Osteocyte (in vitro differentiated cells): ENCODE data around the gene PXT1. TPM values are rescaled to one million over a fixed set of nuclear protein-coding genes. Genes with fewer than 3 reads are reported as not detected.

Experiments
- DNase-seq: peaks from one replicate; pipeline ENCODE4 v3.0.0; 2021; ENCODE audit warnings: mixed read lengths; ENCODE audit not compliant: unreplicated experiment; ENCODE audit errors: extremely low spot score
- H3K27ac Mint-ChIP-seq: one replicate; pipeline ENCODE4 v1.8.0; 2021; ENCODE audit warnings: mild to moderate bottlenecking, mixed read lengths; ENCODE audit not compliant: unreplicated experiment
- H3K27me3 Mint-ChIP-seq: one replicate; pipeline ENCODE4 v1.8.0; 2021; ENCODE audit warnings: mixed read lengths; ENCODE audit not compliant: unreplicated experiment
- H3K36me3 Mint-ChIP-seq: one replicate; pipeline ENCODE4 v1.8.0; 2021; ENCODE audit warnings: mixed read lengths; ENCODE audit not compliant: unreplicated experiment
- H3K4me1 Mint-ChIP-seq: one replicate; pipeline ENCODE4 v1.8.0; 2021; ENCODE audit warnings: mixed read lengths; ENCODE audit not compliant: unreplicated experiment
- H3K4me3 Mint-ChIP-seq: one replicate; pipeline ENCODE4 v1.8.0; 2021; ENCODE audit warnings: mild to moderate bottlenecking, moderate library complexity, mixed read lengths; ENCODE audit not compliant: unreplicated experiment
- H3K9me3 Mint-ChIP-seq: one replicate; pipeline ENCODE4 v1.8.0; 2021; ENCODE audit warnings: mixed read lengths; ENCODE audit not compliant: unreplicated experiment
- CTCF ChIP-seq: fragments of 200-600 bp; sonication (generic); IDR thresholded peaks from 2 replicates; pipeline ENCODE4 v1.5.0; 2021; ENCODE audit warnings: antibody characterized with exemption, mild to moderate bottlenecking, moderate library complexity
- total RNA-seq: library from RNA; stranded (reverse); gene quantifications from 2 replicates; pipeline ENCODE4 v1.2.1, GENCODE V29; 2021

Gene PXT1
- total RNA-seq, 1 donor from 2014 or later = not detected

- DNase-seq = no peak
- H3K4me1 Mint-ChIP-seq = peaks cover 27% of the 10 kb centered on the region
- no peaks in the 10 kb centered on the region for H3K9me3 Mint-ChIP-seq
- H3K4me3 Mint-ChIP-seq = peak overlapping the region; percentile 28
- TF ChIP-seq CTCF = no peak
- peak overlapping the region; percentile 77 for H3K27ac Mint-ChIP-seq
- no peaks in the 10 kb centered on the region for H3K27me3 Mint-ChIP-seq
- H3K36me3 Mint-ChIP-seq = no peaks in the 10 kb centered on the region
These were observed 10.4 kb downstream of the PXT1 start for GRCh38 chr6:36432151-36432671.

DNA sequence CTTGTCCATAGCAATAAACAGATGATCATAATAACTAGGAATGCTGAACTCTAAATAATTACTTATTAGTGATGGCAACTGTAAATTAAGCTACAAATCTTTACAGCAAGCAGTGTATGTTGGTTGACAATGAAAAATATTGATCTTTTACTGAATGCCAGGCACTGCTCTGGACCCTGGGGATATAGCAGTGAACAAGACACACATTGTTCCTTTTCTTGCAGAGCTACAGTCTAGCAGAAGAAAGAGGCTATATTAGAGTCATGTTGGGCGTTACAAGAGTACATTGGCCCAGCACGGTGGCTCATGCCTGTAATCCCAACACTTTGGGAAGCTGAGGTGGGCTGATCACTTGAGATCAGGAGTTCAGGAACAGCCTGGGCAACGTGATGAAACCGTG lies 11.5 kb downstream of the PXT1 start:
- no peak for TF ChIP-seq CTCF
- H3K4me3 Mint-ChIP-seq = no peak overlapping the region
- no peaks in the 10 kb centered on the region for H3K27me3 Mint-ChIP-seq
- no peaks in the 10 kb centered on the region for H3K9me3 Mint-ChIP-seq
- no peak overlapping the region for H3K27ac Mint-ChIP-seq
- H3K36me3 Mint-ChIP-seq = no peaks in the 10 kb centered on the region
- no peak for DNase-seq
- H3K4me1 Mint-ChIP-seq = peaks cover 21% of the 10 kb centered on the region

- no peaks in the 10 kb centered on the region for H3K9me3 Mint-ChIP-seq
- no peak for DNase-seq
- no peaks in the 10 kb centered on the region for H3K36me3 Mint-ChIP-seq
- H3K4me1 Mint-ChIP-seq = peaks cover 19% of the 10 kb centered on the region
- TF ChIP-seq CTCF = no peak
- no peaks in the 10 kb centered on the region for H3K27me3 Mint-ChIP-seq
- H3K27ac Mint-ChIP-seq = no peak overlapping the region
- no peak overlapping the region for H3K4me3 Mint-ChIP-seq
These were observed 12.3 kb downstream of the PXT1 start for GRCh38 chr6:36430351-36430750.

DNA sequence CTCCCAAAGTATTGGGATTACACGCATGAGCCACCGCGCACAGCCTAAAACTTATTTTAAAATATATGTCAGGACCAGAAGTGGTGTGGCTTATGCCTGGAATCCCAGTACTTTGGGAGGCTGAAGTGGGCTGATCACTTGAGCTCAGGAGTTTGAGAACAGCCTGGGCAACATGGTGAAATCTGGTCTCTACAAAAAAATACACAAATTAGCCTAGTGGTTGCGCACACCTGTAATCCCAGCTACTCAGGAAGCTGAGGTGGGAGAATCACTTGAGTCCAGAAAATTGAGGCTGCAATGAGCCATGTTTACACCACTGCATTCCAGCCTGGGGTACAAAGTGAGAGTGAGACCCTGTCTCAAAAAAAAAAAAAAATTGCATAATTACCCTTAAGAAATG lies 13.7 kb downstream of the PXT1 start:
- Mint-ChIP-seq H3K27ac (no peak overlapping the region), H3K36me3 (no peaks in the 10 kb centered on the region), H3K9me3 (no peaks in the 10 kb centered on the region), H3K27me3 (no peaks in the 10 kb centered on the region), H3K4me1 (peaks cover 19% of the 10 kb centered on the region), H3K4me3 (no peak overlapping the region)
- no peak for DNase-seq
- no peak for TF ChIP-seq CTCF

- H3K9me3 Mint-ChIP-seq = no peaks in the 10 kb centered on the region
- no peak for DNase-seq
- no peak overlapping the region for H3K27ac Mint-ChIP-seq
- H3K36me3 Mint-ChIP-seq = no peaks in the 10 kb centered on the region
- H3K4me3 Mint-ChIP-seq = no peak overlapping the region
- H3K4me1 Mint-ChIP-seq = peaks cover 16% of the 10 kb centered on the region
- no peak for TF ChIP-seq CTCF
- H3K27me3 Mint-ChIP-seq = no peaks in the 10 kb centered on the region
These were observed 16.0 kb downstream of the PXT1 start for GRCh38 chr6:36426622-36427021.
